GM19468 (cell line): ENCODE measurements around the gene ATP2B3.
"Not testable (repeated sequence)": the region's sequence is repeated elsewhere in the genome, so short reads cannot be mapped to it uniquely, and the experiment has no call there.

Experiments
- ATAC-seq: cut with Tn5 transposase; IDR thresholded peaks from one replicate; pipeline ENCODE4 v1.9.1; 2021; ENCODE audit warnings: mild to moderate bottlenecking, moderate library complexity, moderate number of reproducible peaks; ENCODE audit not compliant: unreplicated experiment; ENCODE audit errors: extremely low read depth

The ATP2B3 gene

DNA sequence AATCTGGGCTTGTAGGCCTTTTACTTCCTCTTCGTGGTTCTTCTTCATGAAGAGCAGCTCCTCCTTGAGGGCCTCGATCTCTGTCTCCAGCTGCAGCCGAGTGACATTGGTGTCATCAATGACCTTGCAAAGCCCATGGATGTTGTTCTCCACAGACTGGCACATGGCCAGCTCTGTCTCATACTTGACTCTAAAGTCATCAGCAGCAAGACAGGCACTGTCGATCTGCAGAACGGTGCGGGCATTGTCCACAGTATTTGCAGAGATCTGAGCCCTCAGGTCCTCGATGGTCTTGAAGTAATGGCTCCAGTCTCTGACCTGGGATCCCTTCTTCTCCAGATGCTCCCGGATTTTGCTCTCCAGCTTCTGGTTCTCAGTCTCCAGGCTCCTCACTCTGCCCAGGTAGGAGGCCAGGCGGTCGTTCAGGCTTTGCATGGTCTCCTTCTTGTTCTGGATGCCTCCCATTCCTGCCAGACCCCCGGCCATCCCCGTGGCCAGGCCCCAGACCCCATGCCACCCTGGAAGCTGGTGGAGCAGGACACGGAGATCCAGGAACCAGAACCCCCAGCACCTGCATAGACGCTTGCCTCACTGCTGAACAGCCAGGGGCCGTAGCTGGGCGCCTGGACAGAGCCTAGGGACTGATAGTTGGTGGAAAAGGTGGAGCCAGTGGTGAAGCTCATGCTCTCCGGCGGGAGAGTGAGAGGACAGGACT, 87.4 kb downstream of the ATP2B3 start:
- ATAC-seq, result not testable (repeated sequence)

DNA sequence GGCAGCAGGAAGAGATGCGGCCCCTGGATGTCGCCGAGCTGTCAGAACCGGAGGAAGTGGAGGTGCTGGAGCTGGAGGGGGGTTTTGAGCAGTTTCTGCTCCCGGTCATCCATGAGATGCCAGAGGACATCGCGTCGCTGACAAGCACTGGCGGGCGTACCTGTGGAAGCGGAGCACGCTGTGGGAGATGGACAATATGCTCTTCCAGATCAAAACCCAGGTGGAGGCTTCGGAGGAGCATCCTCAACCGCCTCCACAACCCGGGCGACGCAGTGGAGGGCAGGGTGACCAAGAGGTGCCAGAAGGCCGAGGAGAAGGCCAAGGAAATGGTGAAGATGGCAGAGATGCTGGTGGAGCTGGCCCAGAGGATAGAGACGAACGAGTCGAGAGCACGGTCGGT, 89.1 kb downstream of the ATP2B3 start:
- ATAC-seq, result no peak

DNA sequence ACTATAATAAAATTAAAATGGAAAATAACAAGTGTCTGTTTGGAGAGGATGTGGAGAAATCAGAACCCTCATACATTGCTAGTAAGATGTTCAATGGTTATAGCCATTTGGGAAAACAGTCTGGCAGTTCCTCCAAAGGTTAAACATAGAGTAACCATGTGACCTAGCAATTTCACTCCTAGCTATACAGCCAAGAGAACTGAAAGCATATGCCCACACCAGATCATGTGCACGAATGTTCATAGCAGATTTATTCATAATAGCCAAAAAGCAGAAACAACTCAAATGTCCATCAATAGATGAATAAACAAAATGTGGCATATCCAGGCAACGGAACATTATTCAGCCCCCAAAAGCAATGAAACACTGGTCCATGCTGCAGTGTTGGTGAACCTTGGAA, 90.9 kb downstream of the ATP2B3 start:
- no peak for ATAC-seq

DNA sequence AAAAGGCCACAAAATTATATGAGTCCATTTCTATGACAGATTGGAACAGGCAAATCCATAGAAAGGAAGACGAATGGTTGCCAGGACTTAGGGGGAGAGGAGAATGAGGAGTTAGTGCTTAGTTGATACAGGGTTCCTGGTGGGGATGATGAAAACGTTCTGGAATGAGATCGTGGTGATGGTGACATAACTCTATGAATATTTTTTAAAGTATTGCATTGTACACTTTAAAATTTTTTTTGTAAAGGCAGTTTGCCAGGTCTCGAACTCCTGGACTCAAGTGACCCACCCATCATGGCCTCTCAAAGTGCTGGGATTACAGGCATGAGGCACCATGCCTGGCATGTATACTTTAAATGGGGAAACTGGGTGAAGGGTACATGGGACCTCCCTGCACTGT, 91.4 kb downstream of the ATP2B3 start:
- no peak for ATAC-seq

DNA sequence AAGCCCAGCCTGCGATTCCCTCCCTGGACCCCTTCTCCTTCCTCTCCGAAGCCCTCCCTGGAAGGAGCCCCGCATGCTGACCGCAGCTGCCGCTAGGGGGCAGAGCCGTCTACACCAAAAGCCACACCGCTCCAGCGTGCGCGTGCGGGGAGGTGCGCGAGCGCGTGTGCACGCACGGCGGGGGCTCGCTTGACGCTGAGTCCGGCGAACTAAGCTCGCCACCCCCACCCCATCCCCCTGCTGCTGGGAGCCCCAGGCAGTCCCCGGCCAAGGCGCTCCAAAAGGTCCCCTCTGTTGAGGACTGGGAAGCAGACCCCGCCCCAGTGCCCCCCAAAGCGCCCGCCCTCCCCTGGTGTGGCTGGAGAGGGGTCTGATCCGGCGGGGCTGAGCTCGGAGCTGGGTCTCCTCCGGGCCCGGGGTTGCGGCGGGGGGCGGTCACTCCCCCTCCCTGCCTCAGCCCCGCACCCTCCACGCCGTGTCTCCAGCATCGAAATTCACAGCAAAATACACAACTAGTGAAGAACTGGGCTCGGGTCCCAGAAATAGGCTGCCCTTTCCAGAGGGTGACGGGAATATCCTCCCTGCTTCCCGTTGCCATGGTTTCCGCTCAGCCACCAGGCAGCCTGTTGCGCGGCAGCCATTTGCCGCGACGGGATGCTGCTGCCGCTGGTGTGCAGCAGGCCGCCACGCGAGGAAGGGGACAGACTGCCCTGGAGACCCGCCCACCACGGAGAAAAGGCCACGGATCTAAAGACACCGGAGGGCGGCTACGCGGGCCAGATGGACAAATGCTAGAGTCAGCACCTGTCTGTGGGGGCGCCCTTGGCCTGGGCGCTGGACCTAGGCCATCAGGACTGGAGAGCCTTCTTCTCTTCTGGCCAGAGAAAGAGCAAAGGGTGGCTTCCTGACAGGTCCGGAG, 92.7 kb downstream of the ATP2B3 start:
- no peak for ATAC-seq

DNA sequence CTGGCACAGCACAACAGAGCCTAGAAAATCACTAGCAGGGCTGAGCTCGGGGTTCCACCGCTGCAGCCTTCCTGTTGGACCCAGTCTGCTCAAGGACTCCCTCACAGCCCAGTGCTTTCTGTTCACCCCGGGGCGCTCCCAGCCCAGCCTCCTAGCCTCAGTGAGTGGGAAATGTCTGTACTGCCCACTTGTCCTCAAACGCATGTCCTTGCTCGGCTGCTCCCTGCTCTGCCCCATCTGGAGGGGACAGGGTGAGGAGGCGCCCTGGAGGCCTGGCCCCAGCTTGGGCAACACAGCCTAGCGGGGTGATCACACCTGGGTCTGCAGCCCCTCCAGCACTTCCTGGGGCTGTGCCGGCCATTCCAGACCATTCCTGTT, 93.4 kb downstream of the ATP2B3 start:
- ATAC-seq, result no peak

DNA sequence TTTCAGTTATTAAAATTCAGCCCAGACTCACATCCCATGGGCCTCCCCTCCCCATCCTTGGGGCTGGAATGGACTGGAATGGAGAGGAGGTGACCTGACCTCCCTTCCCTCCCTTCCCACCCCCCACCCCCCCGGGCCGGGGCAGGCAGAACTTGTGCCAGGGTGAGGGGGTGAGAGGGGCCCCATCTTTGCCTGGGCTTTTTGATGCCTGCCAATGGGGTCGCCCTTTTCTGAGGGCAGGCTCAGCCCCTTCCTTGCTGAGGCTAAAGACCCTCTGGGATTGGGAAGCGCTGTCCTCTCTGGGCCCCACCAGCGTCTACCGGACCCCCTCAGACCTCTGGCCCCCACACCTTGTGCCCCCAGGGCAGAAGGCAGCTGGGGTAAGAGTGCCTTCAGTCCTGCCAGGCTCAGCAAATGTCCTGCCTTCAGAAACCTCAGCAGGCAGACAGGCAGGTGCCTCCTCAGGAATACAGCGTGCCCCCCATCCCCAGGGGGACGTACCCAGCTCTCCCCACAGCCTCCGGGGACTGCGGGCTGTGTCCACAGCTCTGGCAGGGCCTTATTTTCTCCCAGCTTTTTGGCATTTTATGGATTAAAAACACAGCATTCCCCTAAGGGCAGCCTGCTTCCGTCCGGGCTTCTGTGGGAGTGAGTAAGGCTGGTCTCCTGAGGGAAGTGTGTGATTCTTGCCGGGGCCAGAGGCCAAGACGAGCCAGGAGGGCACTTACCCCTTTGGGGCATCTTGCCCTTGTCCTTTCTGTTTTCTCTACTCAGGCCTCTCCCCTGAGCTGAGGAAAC, 94.1 kb downstream of the ATP2B3 start:
- ATAC-seq, result no peak

DNA sequence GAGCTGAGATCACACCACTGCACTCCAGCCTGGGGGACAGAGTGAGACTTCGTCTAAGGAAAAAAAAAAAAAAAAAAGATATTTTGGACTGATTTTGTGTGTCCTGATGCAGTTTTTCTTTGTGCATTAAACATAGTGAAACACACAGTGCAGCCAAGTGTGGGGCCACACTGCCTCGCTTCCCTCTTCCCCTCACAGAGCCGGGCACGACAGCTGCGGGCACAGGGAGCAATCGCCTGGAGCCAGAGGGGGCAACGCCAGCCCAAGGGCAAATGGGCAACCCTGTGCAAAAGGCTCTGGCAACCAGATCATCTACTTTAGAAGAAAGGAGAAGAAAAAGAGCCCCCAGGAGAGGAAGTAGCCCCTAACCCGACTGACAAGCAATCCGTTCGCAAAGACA, 95.0 kb downstream of the ATP2B3 start:
- ATAC-seq, result no peak

DNA sequence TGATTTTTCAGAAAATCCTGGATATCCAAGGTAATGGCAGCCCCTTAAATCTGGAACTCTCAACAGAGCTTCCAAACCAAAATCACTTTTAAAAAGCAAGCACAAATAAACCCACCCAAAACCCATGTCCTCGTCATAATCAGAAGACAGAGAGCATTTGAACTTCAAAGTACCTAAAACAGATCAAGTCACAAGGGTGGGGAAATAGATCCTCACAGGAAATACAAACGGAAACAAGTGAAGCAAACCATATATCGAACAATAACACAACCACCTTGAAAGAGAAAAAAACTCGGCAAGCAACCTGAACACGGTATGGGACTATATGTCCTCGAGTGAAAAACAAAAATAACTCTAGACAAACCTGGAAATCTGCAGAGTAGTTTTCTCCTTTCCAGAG, 97.4 kb downstream of the ATP2B3 start:
- ATAC-seq, result no peak

DNA sequence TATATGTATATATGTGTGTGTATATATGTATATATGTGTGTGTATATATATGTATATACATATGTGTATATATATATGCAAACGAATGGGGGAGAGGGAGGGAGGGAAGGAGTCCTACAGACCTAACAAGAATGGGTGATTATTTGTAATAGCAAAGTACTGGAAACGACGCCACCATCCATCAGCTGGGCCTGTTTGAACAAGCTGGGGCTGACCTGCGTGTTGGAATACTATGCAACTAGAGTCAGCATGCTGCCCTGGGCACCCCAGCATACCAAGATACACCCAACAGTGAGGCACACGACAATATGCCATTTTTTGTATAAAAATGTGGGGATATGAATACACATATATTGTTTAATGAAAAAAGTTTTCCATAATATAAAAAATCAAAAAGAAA, 103.1 kb downstream of the ATP2B3 start:
- no peak for ATAC-seq

DNA sequence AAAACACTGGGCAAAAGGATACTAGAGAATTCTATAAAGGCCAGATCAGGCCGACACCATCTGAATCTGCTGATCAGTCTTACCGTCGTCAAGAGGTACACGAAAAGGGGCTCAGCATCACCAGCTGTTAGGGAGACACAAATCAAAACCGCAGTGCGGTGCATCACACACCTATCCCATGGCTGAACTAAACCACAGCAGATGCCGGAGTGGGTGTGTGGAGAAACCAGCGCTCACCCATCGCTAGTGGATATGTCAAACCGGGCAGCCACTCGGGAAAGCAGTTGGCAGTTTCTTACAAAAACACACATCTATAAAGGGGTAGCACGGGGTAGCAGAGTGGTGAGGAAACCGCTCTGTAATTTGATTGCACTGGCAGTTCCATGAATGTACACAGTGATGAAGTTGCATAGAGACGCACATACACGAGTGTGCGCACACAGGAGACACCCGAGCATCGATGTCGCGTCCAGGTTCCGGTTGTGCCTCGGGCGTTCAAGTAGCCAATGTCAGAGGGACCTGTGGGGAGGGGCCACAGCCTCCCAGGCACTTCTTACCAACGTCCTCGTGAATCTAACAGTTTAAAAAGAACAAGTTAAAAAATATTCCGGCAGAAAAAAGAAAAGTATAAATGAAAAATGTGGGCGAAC, 104.6 kb downstream of the ATP2B3 start:
- no peak for ATAC-seq

DNA sequence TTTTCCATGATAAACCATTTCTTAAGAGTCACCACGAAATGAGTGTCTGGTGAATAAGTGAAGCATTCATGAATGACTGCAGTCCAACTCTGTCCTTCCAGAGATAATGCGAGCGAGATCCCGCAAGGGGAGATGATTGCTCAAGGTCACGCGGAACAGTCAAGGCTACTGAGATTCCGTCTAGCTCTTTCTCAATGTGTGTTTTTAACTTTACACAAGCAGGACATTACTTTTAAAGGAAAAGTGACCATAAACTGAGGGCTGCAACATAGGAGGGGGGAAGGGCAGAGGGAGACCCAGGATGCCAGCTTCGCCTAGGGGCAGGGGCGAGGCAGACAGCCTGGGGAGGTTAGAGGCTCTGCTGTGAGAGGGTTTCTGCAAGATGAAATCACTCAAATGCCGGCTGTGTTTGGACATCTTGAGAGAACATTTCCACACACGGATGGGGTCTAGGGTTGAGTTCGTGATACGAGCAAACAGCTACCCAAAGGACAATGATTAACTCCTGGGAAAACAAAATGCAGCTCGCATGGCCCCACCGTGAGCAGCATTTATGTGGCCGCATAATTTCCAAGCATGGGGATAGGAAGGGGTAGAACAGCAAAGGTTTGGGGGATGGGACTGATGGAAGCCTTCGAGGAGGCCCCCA, 105.3 kb downstream of the ATP2B3 start:
- no peak for ATAC-seq

DNA sequence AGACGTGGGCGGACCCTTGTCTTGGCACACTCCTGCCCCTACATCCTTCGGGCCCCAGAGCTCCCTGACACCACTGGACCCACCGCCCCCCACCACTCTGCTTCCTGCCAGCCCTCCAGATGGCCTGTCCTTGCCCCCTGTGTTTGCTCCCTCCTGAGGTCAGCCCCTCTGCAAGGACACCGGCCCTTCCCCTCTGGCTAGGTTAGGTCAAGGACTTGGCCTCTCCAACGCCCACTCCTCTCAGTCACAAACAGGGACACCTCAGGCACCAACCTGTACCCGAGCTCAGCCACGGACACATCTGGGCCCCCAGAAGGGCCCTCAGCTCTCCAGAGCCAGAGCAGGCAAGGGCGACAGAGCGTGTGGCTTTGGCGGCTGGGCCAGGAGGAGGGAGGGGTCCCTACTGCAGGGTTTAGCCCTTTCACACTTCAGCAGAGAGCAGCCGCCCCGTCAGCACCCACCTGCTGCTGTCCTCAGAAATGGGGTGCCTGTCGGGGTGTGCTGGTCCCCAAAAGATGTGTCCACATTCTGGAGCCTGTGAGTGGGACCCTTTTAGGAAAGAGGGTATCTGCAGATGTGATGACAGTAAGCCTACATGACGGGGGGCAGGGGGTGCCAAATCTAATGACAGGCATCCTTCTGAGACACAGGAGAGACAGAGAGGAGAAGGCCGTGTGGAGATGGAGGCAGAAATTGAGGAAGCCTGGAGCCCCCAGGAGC, 106.0 kb downstream of the ATP2B3 start:
- no peak for ATAC-seq

DNA sequence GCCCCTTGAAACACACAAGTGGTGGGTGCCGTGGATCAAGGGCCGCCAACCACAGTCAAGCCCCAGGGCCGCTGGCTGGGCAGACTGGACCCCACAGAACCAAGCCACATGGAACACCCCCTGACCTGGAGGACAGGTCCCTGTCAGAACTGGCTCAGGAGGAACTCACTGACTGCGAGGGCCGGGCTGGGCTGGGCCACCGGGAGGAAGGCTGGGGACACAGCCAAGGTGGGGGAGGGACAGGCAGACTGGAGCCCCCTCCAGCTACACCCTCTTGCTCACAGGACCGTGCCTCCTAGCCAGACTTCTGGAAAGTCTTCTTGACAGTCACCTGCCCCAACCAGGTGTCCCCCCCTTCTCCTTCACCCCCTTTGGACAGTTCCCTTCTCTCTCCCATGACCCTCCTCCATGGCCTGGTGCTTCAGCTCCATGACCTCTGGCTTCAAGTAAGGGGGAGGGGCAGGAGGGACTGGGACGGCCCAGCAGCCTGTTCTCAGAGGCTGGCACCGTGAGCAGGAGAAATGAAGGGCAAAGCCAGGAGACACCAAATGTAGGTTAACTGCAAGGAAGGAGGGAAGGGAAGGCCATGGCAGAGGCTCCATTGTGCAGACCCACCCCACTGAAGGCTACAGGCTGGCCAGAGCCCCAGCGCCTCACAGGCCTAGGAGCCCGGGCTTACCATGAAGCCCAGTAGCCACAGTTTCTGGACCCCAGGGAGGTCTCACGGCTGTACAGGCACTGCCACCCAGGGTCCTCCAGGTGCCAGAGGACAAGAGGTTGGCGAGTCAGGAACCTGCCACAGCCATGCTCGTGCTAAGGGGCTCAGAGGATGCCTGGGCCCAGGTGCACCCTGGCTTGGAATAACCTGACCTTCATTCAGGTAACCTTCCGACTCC, 107.0 kb downstream of the ATP2B3 start:
- ATAC-seq, result no peak

DNA sequence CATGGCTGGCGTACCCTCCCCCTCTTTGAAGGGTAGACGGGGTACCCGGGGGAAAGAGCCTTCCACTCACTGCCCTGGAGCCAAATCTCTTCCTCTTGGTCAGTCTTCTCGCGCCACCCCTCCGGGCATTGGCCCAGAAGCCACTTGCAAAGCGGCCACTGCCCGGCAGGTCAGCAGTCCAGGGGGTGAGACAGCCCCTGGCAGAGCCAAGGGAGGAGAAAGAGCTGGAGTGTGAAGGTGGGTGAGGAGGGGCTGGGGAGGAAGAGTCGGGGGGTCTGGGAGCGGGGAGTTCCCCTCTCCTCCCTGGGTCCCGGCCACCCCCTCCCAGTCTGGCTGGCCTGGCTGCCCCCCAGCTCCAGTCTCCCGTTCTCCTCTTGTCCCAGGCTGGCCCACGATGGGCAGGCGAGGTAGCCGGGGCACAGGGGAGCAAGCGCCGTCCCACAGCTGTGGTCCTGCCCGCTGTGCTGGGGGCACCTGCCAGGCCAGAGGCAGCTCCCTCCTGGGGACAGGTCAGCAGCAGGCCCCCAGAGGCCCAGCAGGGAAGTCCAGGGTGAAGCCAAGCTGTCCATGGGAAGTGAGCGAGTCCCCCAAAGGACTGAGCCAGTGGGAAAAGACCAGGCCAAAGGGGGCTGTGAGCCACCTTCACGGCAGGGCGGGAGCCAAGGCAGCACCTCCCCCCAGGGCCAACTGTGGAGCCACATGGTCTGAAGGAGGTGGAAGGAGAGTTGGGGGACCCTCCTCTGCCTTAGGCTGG, 108.0 kb downstream of the ATP2B3 start:
- ATAC-seq, result no peak

DNA sequence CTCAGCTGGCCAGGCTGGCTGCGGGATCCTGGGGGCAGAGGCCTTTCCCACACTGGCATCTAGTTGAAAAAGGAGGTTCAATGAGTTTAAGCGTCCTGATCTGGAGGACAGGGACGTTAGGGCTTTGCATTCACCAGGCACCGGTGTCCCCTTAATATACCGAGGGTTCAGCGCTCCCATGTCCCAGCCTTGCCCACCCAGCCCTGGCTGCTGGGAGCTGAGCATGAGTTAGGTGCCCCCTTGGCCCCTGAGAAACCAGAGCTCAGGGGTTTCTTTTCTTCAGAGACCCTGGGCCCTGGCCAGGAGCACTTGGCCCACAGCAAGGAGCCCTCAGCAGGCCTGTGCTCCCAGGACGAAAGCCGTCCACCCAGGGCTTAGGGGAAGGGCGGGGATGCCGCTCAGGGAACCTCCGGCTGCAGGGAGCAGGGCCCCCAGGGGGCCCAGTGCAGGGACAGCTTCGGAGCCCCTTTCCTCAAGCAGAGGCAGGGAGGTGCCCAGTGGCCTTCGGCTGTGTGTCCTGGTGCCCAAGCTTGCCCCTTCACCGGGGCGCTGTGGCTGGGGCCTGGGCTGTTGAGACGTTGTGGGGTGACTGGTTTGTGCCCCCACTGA, 108.7 kb downstream of the ATP2B3 start:
- no peak for ATAC-seq
